Fibroblast of lung (primary cell): Measurements from ENCODE around the gene ENC1.

Experiments
- CTCF ChIP-seq, 2 donors: IDR thresholded peaks in 1 of 2; conservative IDR thresholded peaks in 1 of 2; 1 replicate in 1 of 2; 2 replicates in 1 of 2; pipeline ENCODE4 v1.5.1; 2011 to 2012; ENCODE audit warnings: low read length in 2 of 2, control low read depth in 1 of 2, inconsistent platforms in 1 of 2, low read depth in 1 of 2, mild to moderate bottlenecking in 1 of 2
- EZH2 ChIP-seq: IDR thresholded peaks from 2 replicates; pipeline ENCODE4 v1.5.1; 2012; ENCODE audit warnings: low read length, control low read depth, mild to moderate bottlenecking; ENCODE audit errors: missing control alignments

- TF ChIP-seq CTCF (conservative IDR thresholded peaks at IDR 0.05 in 1 of 2, IDR thresholded peaks at IDR 0.05 in 1 of 2; ENCODE audit: low read depth in 1 of 2, low read length in 2 of 2) (no peak), EZH2 (no peak)
These were observed 13.9 kb downstream of the ENC1 start for GRCh38 chr5:74626386-74627222.
